Central memory CD8-positive, alpha-beta T cell (primary cell): ENCODE results near the gene CENPVL1.
"Not testable (repeated sequence)": the region's sequence is repeated elsewhere in the genome, so short reads cannot be mapped to it uniquely, and the experiment has no call there.

Source experiments
- ATAC-seq: fragments of 150-1000 bp; cut with Tn5 transposase; replicated peaks from 2 replicates; pipeline ENCODE4 v1.10.0; 2022; ENCODE audit warnings: mild to moderate bottlenecking, moderate FRiP score, moderate number of reproducible peaks; ENCODE audit not compliant: poor library complexity, severe bottlenecking; ENCODE audit errors: extremely low read depth
- DNase-seq, 2 donors: peaks; one replicate each; pipeline ENCODE4 v3.0.0; 2021; ENCODE audit warnings: low spot score in 2 of 2
- H3K27ac Mint-ChIP-seq: one replicate; pipeline ENCODE4 v1.8.0; 2022; ENCODE audit warnings: low read depth, mild to moderate bottlenecking, moderate library complexity, mixed read lengths
- H3K27me3 Mint-ChIP-seq: one replicate; pipeline ENCODE4 v1.8.0; 2022; ENCODE audit warnings: mixed read lengths
- H3K36me3 Mint-ChIP-seq: one replicate; pipeline ENCODE4 v1.8.0; 2022; ENCODE audit warnings: mild to moderate bottlenecking, moderate library complexity, mixed read lengths; ENCODE audit not compliant: insufficient read depth
- H3K4me1 Mint-ChIP-seq: one replicate; pipeline ENCODE4 v1.8.0; 2022; ENCODE audit warnings: mixed read lengths
- H3K4me3 Mint-ChIP-seq: one replicate; pipeline ENCODE4 v1.8.0; 2022; ENCODE audit warnings: mild to moderate bottlenecking, moderate library complexity, mixed read lengths
- H3K9me3 Mint-ChIP-seq: one replicate; pipeline ENCODE4 v1.8.0; 2022; ENCODE audit warnings: mixed read lengths

CENPVL1 gene

DNA sequence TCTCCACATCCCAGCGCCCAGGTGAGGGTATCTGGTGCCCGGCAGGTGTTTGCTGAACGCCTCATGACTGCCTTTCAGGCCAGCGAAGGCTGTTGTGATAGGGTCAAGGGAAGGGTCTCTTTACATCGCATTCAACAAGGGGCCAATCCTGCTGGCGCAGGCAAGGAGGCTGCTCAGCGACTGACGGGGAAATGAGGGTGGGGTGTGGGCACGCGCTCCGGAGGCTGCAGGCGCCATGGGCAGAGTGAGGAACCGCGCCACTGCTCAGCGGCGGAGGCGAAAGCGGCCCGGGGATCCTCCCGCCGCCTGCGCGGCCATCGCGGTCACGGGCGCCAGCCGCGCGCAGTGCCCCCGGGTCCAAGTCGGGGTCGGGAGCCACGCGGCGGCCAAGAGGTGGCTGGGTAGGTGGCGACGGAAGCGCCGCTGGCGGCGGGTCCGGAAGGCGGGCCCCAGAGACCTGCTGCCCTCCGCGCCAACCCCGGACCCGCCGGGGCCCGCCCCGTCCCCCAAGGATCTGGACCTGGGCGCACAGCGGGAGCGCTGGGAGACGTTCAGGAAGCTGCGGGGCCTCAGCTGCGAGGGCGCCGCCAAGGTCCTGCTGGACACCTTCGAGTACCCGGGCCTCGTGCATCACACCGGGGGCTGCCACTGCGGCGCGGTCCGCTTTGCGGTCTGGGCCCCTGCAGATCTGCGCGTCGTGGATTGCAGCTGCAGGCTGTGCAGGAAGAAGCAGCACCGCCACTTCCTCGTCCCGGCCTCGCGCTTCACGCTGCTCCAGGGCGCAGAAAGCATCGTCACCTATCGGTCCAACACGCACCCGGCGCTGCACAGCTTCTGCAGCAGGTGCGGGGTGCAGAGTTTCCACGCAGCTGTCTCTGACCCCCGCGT lies at the start of gene CENPVL1:
TSS of gene CENPVL1 (plus strand) at position 236 of the 888 bp plus-strand sequence. CDS start at position 236, 0 bp downstream.
- H3K4me1 Mint-ChIP-seq, H3K4me3 Mint-ChIP-seq, H3K27me3 Mint-ChIP-seq, ATAC-seq, H3K27ac Mint-ChIP-seq, H3K36me3 Mint-ChIP-seq, H3K9me3 Mint-ChIP-seq, DNase-seq: not testable (repeated sequence)

GRCh38 chrX:51665981-51666380 lies 44.3 kb upstream of the CENPVL1 start:
- H3K27me3 Mint-ChIP-seq = peaks cover 43% of the 10 kb centered on the region
- no peak for DNase-seq
- ATAC-seq = no peak
- no peaks in the 10 kb centered on the region for H3K4me1 Mint-ChIP-seq
- no peak overlapping the region for H3K27ac Mint-ChIP-seq
- H3K9me3 Mint-ChIP-seq = no peaks in the 10 kb centered on the region
- no peak overlapping the region for H3K4me3 Mint-ChIP-seq
- H3K36me3 Mint-ChIP-seq = no peaks in the 10 kb centered on the region

DNA sequence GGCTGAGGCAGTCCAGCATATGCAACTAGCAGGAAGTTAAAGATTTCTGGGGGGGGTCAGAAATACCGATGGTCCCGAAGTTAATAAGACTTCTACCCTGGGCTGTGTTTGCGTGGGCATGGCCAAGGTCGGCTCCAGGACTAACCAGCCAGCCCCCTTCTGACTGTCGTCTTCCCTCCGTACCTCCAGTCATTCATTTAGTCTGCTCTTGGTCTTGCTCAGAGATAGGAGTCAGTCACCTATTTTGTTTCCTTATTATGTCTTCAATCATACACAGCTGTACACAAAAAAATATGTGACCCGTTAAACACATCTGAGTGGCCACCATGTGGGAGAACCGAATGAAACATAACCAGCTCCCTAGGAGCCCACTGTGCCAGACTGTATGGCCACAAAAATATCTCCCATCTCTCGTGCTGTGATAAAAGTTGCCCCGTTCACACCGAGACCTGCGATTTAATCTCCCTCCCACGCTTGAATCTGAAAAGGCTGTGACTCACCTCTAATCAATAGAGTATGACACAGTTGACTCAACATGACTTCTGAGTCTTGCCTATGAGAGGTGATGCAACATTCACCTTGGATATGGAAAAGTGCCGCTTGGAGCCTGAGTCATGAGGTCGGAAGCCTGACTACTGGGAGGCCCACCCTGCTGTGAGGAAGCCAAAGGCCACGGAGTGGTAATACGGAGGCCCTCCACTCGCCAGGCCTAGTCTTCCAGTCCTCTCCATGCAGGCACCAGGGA lies 30.5 kb upstream of the CENPVL1 start:
- H3K36me3 Mint-ChIP-seq, H3K4me1 Mint-ChIP-seq, H3K9me3 Mint-ChIP-seq, H3K27ac Mint-ChIP-seq, H3K27me3 Mint-ChIP-seq, DNase-seq, H3K4me3 Mint-ChIP-seq, ATAC-seq: not testable (repeated sequence)

DNA sequence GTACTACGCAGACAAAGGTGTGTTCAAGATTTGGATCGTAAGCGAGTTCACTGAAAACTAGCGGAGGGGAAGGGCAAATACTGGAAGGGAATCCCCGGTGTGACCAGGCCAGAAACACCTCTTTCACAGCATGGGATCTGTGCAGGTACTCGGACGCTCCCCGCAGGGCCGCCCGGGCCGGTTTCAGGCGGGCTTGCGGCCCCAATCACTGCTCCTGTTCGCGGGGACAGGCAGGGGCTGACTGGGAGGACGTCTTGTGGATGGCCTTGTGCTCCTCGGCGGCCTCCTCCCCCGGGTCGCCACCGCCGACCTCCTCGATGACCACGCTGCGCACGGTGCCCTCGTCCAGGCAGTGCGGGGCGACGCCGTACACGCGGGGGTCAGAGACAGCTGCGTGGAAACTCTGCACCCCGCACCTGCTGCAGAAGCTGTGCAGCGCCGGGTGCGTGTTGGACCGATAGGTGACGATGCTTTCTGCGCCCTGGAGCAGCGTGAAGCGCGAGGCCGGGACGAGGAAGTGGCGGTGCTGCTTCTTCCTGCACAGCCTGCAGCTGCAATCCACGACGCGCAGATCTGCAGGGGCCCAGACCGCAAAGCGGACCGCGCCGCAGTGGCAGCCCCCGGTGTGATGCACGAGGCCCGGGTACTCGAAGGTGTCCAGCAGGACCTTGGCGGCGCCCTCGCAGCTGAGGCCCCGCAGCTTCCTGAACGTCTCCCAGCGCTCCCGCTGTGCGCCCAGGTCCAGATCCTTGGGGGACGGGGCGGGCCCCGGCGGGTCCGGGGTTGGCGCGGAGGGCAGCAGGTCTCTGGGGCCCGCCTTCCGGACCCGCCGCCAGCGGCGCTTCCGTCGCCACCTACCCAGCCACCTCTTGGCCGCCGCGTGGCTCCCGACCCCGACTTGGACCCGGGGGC lies 28.2 kb upstream of the CENPVL1 start:
- H3K27me3 Mint-ChIP-seq, H3K36me3 Mint-ChIP-seq, H3K9me3 Mint-ChIP-seq, H3K27ac Mint-ChIP-seq, DNase-seq, ATAC-seq, H3K4me1 Mint-ChIP-seq, H3K4me3 Mint-ChIP-seq: not testable (repeated sequence)

DNA sequence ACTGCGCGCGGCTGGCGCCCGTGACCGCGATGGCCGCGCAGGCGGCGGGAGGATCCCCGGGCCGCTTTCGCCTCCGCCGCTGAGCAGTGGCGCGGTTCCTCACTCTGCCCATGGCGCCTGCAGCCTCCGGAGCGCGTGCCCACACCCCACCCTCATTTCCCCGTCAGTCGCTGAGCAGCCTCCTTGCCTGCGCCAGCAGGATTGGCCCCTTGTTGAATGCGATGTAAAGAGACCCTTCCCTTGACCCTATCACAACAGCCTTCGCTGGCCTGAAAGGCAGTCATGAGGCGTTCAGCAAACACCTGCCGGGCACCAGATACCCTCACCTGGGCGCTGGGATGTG lies 27.6 kb upstream of the CENPVL1 start, which contains the start of gene CENPVL2:
TSS of gene CENPVL2 (minus strand) at position 112 of the 343 bp plus-strand sequence. CDS start at position 112, 0 bp downstream.
- not testable (repeated sequence) for ATAC-seq, H3K27ac Mint-ChIP-seq, H3K4me1 Mint-ChIP-seq, DNase-seq, H3K27me3 Mint-ChIP-seq, H3K36me3 Mint-ChIP-seq, H3K4me3 Mint-ChIP-seq, H3K9me3 Mint-ChIP-seq

GRCh38 chrX:51694254-51694653 lies 16.1 kb upstream of the CENPVL1 start:
- Mint-ChIP-seq H3K27me3 (peaks cover 33% of the 10 kb centered on the region), H3K27ac (no peak overlapping the region), H3K4me1 (no peaks in the 10 kb centered on the region), H3K4me3 (no peak overlapping the region), H3K36me3 (no peaks in the 10 kb centered on the region), H3K9me3 (no peaks in the 10 kb centered on the region)
- no peak for DNase-seq
- no peak for ATAC-seq

GRCh38 chrX:51697397-51697796 lies 12.9 kb upstream of the CENPVL1 start:
- no peaks in the 10 kb centered on the region for H3K36me3 Mint-ChIP-seq

GRCh38 chrX:51712943-51713647 lies 2.8 kb downstream of the CENPVL1 start:
- not testable (repeated sequence) for H3K36me3 Mint-ChIP-seq, H3K4me3 Mint-ChIP-seq, H3K27ac Mint-ChIP-seq, ATAC-seq, H3K4me1 Mint-ChIP-seq, DNase-seq, H3K27me3 Mint-ChIP-seq, H3K9me3 Mint-ChIP-seq

More at GRCh38 chrX:51697397-51697796, 12.9 kb upstream of the CENPVL1 start:
- DNase-seq (no peak), ATAC-seq (no peak)
- no peaks in the 10 kb centered on the region for H3K9me3 Mint-ChIP-seq
- H3K4me3 Mint-ChIP-seq = no peak overlapping the region
- H3K27me3 Mint-ChIP-seq = peaks cover 33% of the 10 kb centered on the region
- H3K4me1 Mint-ChIP-seq = no peaks in the 10 kb centered on the region
- no peak overlapping the region for H3K27ac Mint-ChIP-seq

DNA sequence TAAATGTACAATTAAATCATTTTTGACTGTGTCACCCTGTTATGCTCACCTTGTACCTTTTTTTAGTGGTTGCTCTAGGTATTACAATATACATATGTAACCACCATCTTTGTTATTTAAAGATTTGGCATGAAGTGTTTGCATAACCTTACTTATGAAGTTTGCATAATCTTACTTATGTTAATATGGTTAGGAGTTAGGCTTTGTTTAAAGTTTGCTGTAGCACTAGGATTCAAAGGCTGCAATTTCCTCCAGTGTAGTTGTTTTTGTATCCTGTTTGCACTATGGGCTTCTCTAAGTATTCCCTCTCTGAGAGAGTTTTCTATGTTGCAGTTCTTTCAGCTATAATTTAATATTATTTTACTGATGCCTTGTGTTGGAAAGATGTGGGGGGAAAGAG lies 17.9 kb downstream of the CENPVL1 start:
- H3K27ac Mint-ChIP-seq = no peak overlapping the region
- no peak overlapping the region for H3K4me3 Mint-ChIP-seq
- H3K4me1 Mint-ChIP-seq = no peaks in the 10 kb centered on the region
- H3K27me3 Mint-ChIP-seq = peaks cover 19% of the 10 kb centered on the region
- DNase-seq = no peak
- H3K36me3 Mint-ChIP-seq = no peaks in the 10 kb centered on the region
- no peaks in the 10 kb centered on the region for H3K9me3 Mint-ChIP-seq
- ATAC-seq = no peak

GRCh38 chrX:51737091-51737490 lies 26.8 kb downstream of the CENPVL1 start:
- Mint-ChIP-seq H3K27ac (no peak overlapping the region), H3K4me1 (no peaks in the 10 kb centered on the region), H3K36me3 (no peaks in the 10 kb centered on the region), H3K27me3 (peaks cover 49% of the 10 kb centered on the region), H3K9me3 (no peaks in the 10 kb centered on the region), H3K4me3 (no peak overlapping the region)
- no peak for ATAC-seq
- no peak for DNase-seq

- peak overlapping the region; percentile 80 for H3K4me3 Mint-ChIP-seq
These were observed 32.3 kb downstream of the CENPVL1 start for GRCh38 chrX:51742586-51742985.

More at GRCh38 chrX:51742586-51742985, 32.3 kb downstream of the CENPVL1 start:
- DNase-seq = no peak
- H3K9me3 Mint-ChIP-seq = peaks cover 6% of the 10 kb centered on the region
- H3K36me3 Mint-ChIP-seq = peaks cover 6% of the 10 kb centered on the region
- ATAC-seq = no peak
- peaks cover 10% of the 10 kb centered on the region for H3K27me3 Mint-ChIP-seq
- peaks cover 10% of the 10 kb centered on the region for H3K4me1 Mint-ChIP-seq
- H3K27ac Mint-ChIP-seq = peak overlapping the region; percentile 85
